HepG2 (cell line): ENCODE results near the gene PPA2. TPM values are rescaled to one million over a fixed set of nuclear protein-coding genes. Genes with fewer than 3 reads are reported as not detected.

Source experiments
- ARNT ChIP-seq: fragments of 450-650 bp; IDR thresholded peaks from 2 replicates; pipeline ENCODE4 v1.6.1; 2017
- CEBPB ChIP-seq: IDR thresholded peaks from 2 replicates; pipeline ENCODE4 v1.6.1; 2011; ENCODE audit warnings: low read depth, low read length, improper control_type of control experiment, borderline replicate concordance
- ELF1 ChIP-seq: sonication (generic); formaldehyde crosslinking; IDR thresholded peaks from 2 replicates; pipeline ENCODE4 v1.4.0; 2020; ENCODE audit warnings: missing genetic modification reagents
- GZF1 ChIP-seq: sonication (generic); formaldehyde crosslinking; IDR thresholded peaks from 2 replicates; pipeline ENCODE4 v1.5.1; 2020; ENCODE audit warnings: mild to moderate bottlenecking, missing genetic modification reagents
- HNRNPK ChIP-seq: fragments of 200-400 bp; formaldehyde crosslinking; IDR thresholded peaks from 2 replicates; pipeline ENCODE4 v1.6.1; 2018; ENCODE audit warnings: low read length, low read depth, moderate library complexity, mild to moderate bottlenecking; ENCODE audit not compliant: poor library complexity, severe bottlenecking
- MIXL1 ChIP-seq: IDR thresholded peaks from 2 replicates; pipeline ENCODE4 v1.6.1; 2016
- NKX3-1 ChIP-seq: sonication (generic); formaldehyde crosslinking; IDR thresholded peaks from 2 replicates; pipeline ENCODE4 v1.5.0; 2020; ENCODE audit warnings: missing genetic modification reagents
- NR2C2 ChIP-seq: sonication (generic); formaldehyde crosslinking; IDR thresholded peaks from 2 replicates; pipeline ENCODE4 v1.4.0; 2020; ENCODE audit warnings: missing genetic modification reagents, mild to moderate bottlenecking, moderate library complexity, borderline replicate concordance
- PHF21A ChIP-seq: sonication (generic); formaldehyde crosslinking; IDR thresholded peaks from 2 replicates; pipeline ENCODE4 v1.5.0; 2020; ENCODE audit warnings: mild to moderate bottlenecking, missing genetic modification reagents
- RAD51 ChIP-seq: fragments of 450-650 bp; IDR thresholded peaks from 2 replicates; pipeline ENCODE4 v1.6.1; 2016; ENCODE audit warnings: borderline replicate concordance
- SALL1 ChIP-seq: sonication (generic); formaldehyde crosslinking; IDR thresholded peaks from 2 replicates; pipeline ENCODE4 v1.8.0; 2022; ENCODE audit warnings: mild to moderate bottlenecking, missing genetic modification reagents
- SP2 ChIP-seq: sonication (generic); formaldehyde crosslinking; IDR thresholded peaks from 2 replicates; pipeline ENCODE4 v1.5.1; 2020; ENCODE audit warnings: mild to moderate bottlenecking, missing genetic modification reagents
- SRSF4 ChIP-seq: fragments of 200-400 bp; formaldehyde crosslinking; IDR thresholded peaks from one replicate; pipeline ENCODE4 v1.6.1; 2018; ENCODE audit warnings: mild to moderate bottlenecking, low read depth, low read length, moderate library complexity; ENCODE audit not compliant: poor library complexity, severe bottlenecking
- TBP ChIP-seq: sonication (generic); formaldehyde crosslinking; IDR thresholded peaks from 2 replicates; pipeline ENCODE4 v1.5.0; 2020; ENCODE audit warnings: missing genetic modification reagents
- TOPORS ChIP-seq: sonication (generic); formaldehyde crosslinking; IDR thresholded peaks from 2 replicates; pipeline ENCODE4 v1.8.0; 2023; ENCODE audit warnings: mild to moderate bottlenecking, missing genetic modification reagents
- TRIM24 ChIP-seq: sonication (generic); formaldehyde crosslinking; IDR thresholded peaks from 2 replicates; pipeline ENCODE4 v1.8.0; 2022; ENCODE audit warnings: mild to moderate bottlenecking, missing genetic modification reagents
- ZNF335 ChIP-seq: sonication (generic); formaldehyde crosslinking; IDR thresholded peaks from 2 replicates; pipeline ENCODE4 v1.4.0; 2020; ENCODE audit warnings: missing genetic modification reagents
- ZNF543 ChIP-seq: sonication (generic); formaldehyde crosslinking; IDR thresholded peaks from 2 replicates; pipeline ENCODE4 v1.4.0; 2020; ENCODE audit warnings: mild to moderate bottlenecking, missing genetic modification reagents
- ZNF619 ChIP-seq: sonication (generic); formaldehyde crosslinking; IDR thresholded peaks from 2 replicates; pipeline ENCODE4 v1.4.0; 2020; ENCODE audit warnings: mild to moderate bottlenecking, missing genetic modification reagents
- ZNF652 ChIP-seq: IDR thresholded peaks from 2 replicates; pipeline ENCODE4 v1.6.1; 2016; ENCODE audit warnings: low read depth, borderline replicate concordance
- ZNF713 ChIP-seq: sonication (generic); formaldehyde crosslinking; IDR thresholded peaks from 2 replicates; pipeline ENCODE4 v1.4.0; 2020; ENCODE audit warnings: mild to moderate bottlenecking, missing genetic modification reagents
- ZNF749 ChIP-seq: sonication (generic); formaldehyde crosslinking; IDR thresholded peaks from 2 replicates; pipeline ENCODE4 v1.8.0; 2022; ENCODE audit warnings: mild to moderate bottlenecking, missing genetic modification reagents, moderate library complexity, borderline replicate concordance
- ZNF768 ChIP-seq: sonication (generic); formaldehyde crosslinking; IDR thresholded peaks from 2 replicates; pipeline ENCODE4 v1.4.0; 2020; ENCODE audit warnings: missing genetic modification reagents
- ZSCAN31 ChIP-seq: sonication (generic); formaldehyde crosslinking; IDR thresholded peaks from 2 replicates; pipeline ENCODE4 v1.5.0; 2020; ENCODE audit warnings: low read depth, mild to moderate bottlenecking, missing genetic modification reagents
- polyA plus RNA-seq, 8 experiments: library from polyadenylated mRNA; depleted of rRNA in 3 of 8; stranded (reverse) in 7 of 8; unstranded in 1 of 8; fragments of >200 nt; fragmentation: Illumina TruSeq in 4 of 8; extraction: Trizol in 4 of 8; gene quantifications; 2 replicates each; pipeline versions ENCODE4 v1.2.1 to v1.2.3, GENCODE V29; 2011 to 2016; ENCODE audit warnings: low read depth in 4 of 8, missing spikeins in 1 of 8, mixed read lengths in 1 of 8; ENCODE audit not compliant: insufficient read depth in 1 of 8
- total RNA-seq, 5 experiments: library from RNA; depleted of rRNA; stranded (reverse); fragments of >200 nt; fragmentation: Illumina TruSeq; extraction: Trizol; gene quantifications; 2 replicates each; pipeline ENCODE4 v1.2.3, GENCODE V29; 2016; ENCODE audit warnings: low read depth in 1 of 5
- TF ChIP-seq, protein P1 (sequence below): sonication (generic); formaldehyde crosslinking; IDR thresholded peaks from 2 replicates; pipeline ENCODE4 v1.4.0; 2020; ENCODE audit warnings: missing genetic modification reagents
- TF ChIP-seq, protein P2 (sequence below): sonication (generic); formaldehyde crosslinking; IDR thresholded peaks from 2 replicates; pipeline ENCODE4 v1.8.0; 2022; ENCODE audit warnings: mild to moderate bottlenecking, missing genetic modification reagents, borderline replicate concordance
- TF ChIP-seq, protein P3 (sequence below): sonication (generic); formaldehyde crosslinking; IDR thresholded peaks from 2 replicates; pipeline ENCODE4 v1.4.0; 2020; ENCODE audit warnings: missing genetic modification reagents
- TF ChIP-seq, protein P4 (sequence below): sonication (generic); formaldehyde crosslinking; IDR thresholded peaks from 2 replicates; pipeline ENCODE4 v1.8.0; 2022; ENCODE audit warnings: mild to moderate bottlenecking, missing genetic modification reagents, moderate library complexity

The PPA2 gene
- total and polyA plus RNA-seq, 2 of the 13 experiments (the other 11 are each of a cell fraction or from before 2014, with no cell fraction given), result 44.2 to 70.6 TPM

DNA sequence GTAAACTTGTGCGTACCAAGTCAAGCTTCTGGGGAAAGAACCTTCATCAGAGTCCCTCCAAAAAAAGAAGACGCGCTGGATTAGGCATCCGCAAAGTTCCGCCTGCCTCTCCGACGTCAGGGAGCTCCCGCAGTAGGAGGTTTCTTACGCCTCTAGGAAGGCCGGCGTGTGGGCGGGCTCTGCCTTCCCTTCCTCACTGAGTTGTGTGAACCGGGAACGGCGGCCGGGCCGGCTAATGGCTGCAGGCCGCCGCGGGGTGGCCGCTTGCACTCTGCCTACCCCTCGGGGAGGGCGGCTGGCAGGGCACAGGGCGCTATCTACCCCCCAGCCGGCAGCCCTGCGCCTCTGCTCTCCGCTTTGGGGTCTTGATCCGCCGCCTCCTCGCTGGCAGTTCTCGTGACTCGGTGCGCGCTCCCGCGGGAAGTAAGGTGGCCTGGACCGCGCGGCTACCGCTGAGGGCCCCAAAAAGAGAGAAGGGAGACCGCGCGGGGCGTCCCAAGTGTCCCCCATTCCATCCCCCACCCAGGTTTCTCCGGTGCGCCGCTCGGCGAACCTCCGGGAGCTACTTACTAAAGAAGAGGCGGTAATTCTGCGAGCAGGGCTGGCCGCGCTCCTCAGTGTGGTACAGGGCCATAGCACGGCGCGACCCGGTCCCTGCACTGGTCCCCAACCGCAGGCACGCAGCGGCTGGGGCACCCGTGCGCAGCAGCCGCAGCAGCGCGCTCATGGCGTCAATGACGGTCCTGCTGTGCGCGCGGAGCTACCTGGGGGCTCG, at the start of gene PPA2 (continued):
- TF ChIP-seq RAD51 (no peak), TRIM24 (CRISPR knock-in tag) (no peak), SALL1 (CRISPR knock-in tag) (peak; percentile 87), ZNF335 (0 out of 2 replicates have a peak, but pooled peaks have one; percentile 17), SP2 (CRISPR knock-in tag) (peak; percentile 39; the same call in 1 of the 2 replicates), ZNF713 (CRISPR knock-in tag) (no peak), ZNF652 (no peak), CEBPB (no peak), ELF1 (CRISPR knock-in tag) (peak; percentile 15; the same call in 1 of the 2 replicates), TBP (0 out of 2 replicates have a peak, but pooled peaks have one; percentile 90), SRSF4 (no peak), PHF21A (CRISPR knock-in tag) (peak; percentile 53), HNRNPK (peak; percentile 18), NKX3-1 (peak; percentile 32; the same call in 1 of the 2 replicates), ZNF768 (CRISPR knock-in tag) (peak; percentile 62), GZF1 (CRISPR knock-in tag) (0 out of 2 replicates have a peak, but pooled peaks have one; percentile 66), ARNT (no peak), ZNF543 (CRISPR knock-in tag) (0 out of 2 replicates have a peak, but pooled peaks have one; percentile 58), ZNF749 (0 out of 2 replicates have a peak, but pooled peaks have one; percentile 32), TOPORS (no peak; the same call in 1 of the 2 replicates), MIXL1 (CRISPR knock-in tag) (no peak), ZNF619 (CRISPR knock-in tag) (peak; percentile 80; the same call in 1 of the 2 replicates), NR2C2 (peak; percentile 40; the same call in 1 of the 2 replicates), ZSCAN31 (no peak)
- TF ChIP-seq, protein P1, sequence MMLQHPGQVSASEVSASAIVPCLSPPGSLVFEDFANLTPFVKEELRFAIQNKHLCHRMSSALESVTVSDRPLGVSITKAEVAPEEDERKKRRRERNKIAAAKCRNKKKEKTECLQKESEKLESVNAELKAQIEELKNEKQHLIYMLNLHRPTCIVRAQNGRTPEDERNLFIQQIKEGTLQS, result peak; percentile 24; the same call in 1 of the 2 replicates
- TF ChIP-seq, protein P2, sequence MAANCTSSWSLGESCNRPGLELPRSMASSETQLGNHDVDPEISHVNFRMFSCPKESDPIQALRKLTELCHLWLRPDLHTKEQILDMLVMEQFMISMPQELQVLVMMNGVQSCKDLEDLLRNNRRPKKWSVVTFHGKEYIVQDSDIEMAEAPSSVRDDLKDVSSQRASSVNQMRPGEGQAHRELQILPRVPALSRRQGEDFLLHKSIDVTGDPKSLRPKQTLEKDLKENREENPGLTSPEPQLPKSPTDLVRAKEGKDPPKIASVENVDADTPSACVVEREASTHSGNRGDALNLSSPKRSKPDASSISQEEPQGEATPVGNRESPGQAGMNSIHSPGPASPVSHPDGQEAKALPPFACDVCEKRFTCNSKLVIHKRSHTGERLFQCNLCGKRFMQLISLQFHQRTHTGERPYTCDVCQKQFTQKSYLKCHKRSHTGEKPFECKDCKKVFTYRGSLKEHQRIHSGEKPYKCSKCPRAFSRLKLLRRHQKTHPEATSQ (CRISPR knock-in tag), result peak; percentile 92; the same call in 1 of the 2 replicates
- TF ChIP-seq, protein P3, sequence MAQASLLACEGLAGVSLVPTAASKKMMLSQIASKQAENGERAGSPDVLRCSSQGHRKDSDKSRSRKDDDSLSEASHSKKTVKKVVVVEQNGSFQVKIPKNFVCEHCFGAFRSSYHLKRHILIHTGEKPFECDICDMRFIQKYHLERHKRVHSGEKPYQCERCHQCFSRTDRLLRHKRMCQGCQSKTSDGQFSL (CRISPR knock-in tag), result no peak
- TF ChIP-seq, protein P4, sequence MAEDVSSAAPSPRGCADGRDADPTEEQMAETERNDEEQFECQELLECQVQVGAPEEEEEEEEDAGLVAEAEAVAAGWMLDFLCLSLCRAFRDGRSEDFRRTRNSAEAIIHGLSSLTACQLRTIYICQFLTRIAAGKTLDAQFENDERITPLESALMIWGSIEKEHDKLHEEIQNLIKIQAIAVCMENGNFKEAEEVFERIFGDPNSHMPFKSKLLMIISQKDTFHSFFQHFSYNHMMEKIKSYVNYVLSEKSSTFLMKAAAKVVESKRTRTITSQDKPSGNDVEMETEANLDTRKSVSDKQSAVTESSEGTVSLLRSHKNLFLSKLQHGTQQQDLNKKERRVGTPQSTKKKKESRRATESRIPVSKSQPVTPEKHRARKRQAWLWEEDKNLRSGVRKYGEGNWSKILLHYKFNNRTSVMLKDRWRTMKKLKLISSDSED (CRISPR knock-in tag), result no peak
